Measurements from ENCODE around the gene CDK4.

- TF ChIP-seq, protein P1, sequence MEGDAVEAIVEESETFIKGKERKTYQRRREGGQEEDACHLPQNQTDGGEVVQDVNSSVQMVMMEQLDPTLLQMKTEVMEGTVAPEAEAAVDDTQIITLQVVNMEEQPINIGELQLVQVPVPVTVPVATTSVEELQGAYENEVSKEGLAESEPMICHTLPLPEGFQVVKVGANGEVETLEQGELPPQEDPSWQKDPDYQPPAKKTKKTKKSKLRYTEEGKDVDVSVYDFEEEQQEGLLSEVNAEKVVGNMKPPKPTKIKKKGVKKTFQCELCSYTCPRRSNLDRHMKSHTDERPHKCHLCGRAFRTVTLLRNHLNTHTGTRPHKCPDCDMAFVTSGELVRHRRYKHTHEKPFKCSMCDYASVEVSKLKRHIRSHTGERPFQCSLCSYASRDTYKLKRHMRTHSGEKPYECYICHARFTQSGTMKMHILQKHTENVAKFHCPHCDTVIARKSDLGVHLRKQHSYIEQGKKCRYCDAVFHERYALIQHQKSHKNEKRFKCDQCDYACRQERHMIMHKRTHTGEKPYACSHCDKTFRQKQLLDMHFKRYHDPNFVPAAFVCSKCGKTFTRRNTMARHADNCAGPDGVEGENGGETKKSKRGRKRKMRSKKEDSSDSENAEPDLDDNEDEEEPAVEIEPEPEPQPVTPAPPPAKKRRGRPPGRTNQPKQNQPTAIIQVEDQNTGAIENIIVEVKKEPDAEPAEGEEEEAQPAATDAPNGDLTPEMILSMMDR (IDR thresholded peaks at IDR 0.05): no peak
- no peak for TF ChIP-seq POLR2A (IDR thresholded peaks at IDR 0.05)
- no peak for TF ChIP-seq EP300 (IDR thresholded peaks at IDR 0.05)
Observed at GRCh38 chr12:57730336-57731067, 21.6 kb downstream of the CDK4 start.

All from tibial nerve (tissue), 4 donors.